HEK293 (cell line): ENCODE results near the gene PCBD1.
A peak's percentile ranks its signal among the peaks of the same experiment; 100 is the strongest.

ENCODE experiments used
- EGR2 ChIP-seq: fragments of 450-650 bp; formaldehyde crosslinking; IDR thresholded peaks from 2 replicates; pipeline ENCODE4 v1.5.1; 2016; ENCODE audit warnings: low read depth, missing biosample characterization, missing genetic modification characterization
- GLIS1 ChIP-seq: fragments of 450-650 bp; formaldehyde crosslinking; IDR thresholded peaks from 2 replicates; pipeline ENCODE4 v1.5.1; 2016; ENCODE audit warnings: missing biosample characterization, missing genetic modification characterization
- KLF16 ChIP-seq: fragments of 450-650 bp; formaldehyde crosslinking; IDR thresholded peaks from 2 replicates; pipeline ENCODE4 v1.5.1; 2017; ENCODE audit warnings: missing biosample characterization, missing genetic modification characterization
- KLF7 ChIP-seq: fragments of 450-650 bp; formaldehyde crosslinking; IDR thresholded peaks from 2 replicates; pipeline ENCODE4 v1.5.1; 2016; ENCODE audit warnings: missing biosample characterization, missing genetic modification characterization, borderline replicate concordance
- OSR2 ChIP-seq: fragments of 450-650 bp; formaldehyde crosslinking; IDR thresholded peaks from 2 replicates; pipeline ENCODE4 v1.5.1; 2016; ENCODE audit warnings: missing biosample characterization, missing genetic modification characterization
- WT1 ChIP-seq: fragments of 450-650 bp; formaldehyde crosslinking; IDR thresholded peaks from 2 replicates; pipeline ENCODE4 v1.5.1; 2016; ENCODE audit warnings: missing biosample characterization, missing genetic modification characterization
- ZIC2 ChIP-seq: fragments of 450-650 bp; formaldehyde crosslinking; IDR thresholded peaks from 2 replicates; pipeline ENCODE4 v1.5.1; 2016; ENCODE audit warnings: missing biosample characterization, missing genetic modification characterization
- ZNF146 ChIP-seq: fragments of 450-650 bp; formaldehyde crosslinking; IDR thresholded peaks from 2 replicates; pipeline ENCODE4 v1.5.1; 2016; ENCODE audit warnings: missing biosample characterization, missing genetic modification characterization
- ZNF155 ChIP-seq: fragments of 450-650 bp; formaldehyde crosslinking; IDR thresholded peaks from 2 replicates; pipeline ENCODE4 v1.5.1; 2016; ENCODE audit warnings: missing biosample characterization, missing genetic modification characterization
- ZNF157 ChIP-seq: fragments of 450-650 bp; formaldehyde crosslinking; IDR thresholded peaks from 2 replicates; pipeline ENCODE4 v1.5.1; 2016; ENCODE audit warnings: missing biosample characterization, missing genetic modification characterization
- ZNF175 ChIP-seq: fragments of 450-650 bp; formaldehyde crosslinking; IDR thresholded peaks from 2 replicates; pipeline ENCODE4 v1.5.1; 2016; ENCODE audit warnings: missing biosample characterization, missing genetic modification characterization
- ZNF24 ChIP-seq: fragments of 450-650 bp; formaldehyde crosslinking; IDR thresholded peaks from 2 replicates; pipeline ENCODE4 v1.5.1; 2016; ENCODE audit warnings: missing biosample characterization, missing genetic modification characterization
- ZNF335 ChIP-seq: fragments of 450-650 bp; formaldehyde crosslinking; conservative IDR thresholded peaks from 2 replicates; pipeline ENCODE4 v1.5.1; 2016; ENCODE audit warnings: missing biosample characterization, missing genetic modification characterization
- ZNF423 ChIP-seq: fragments of 450-650 bp; formaldehyde crosslinking; IDR thresholded peaks from 2 replicates; pipeline ENCODE4 v1.5.1; 2016; ENCODE audit warnings: missing biosample characterization, missing genetic modification characterization
- ZNF600 ChIP-seq: fragments of 450-650 bp; formaldehyde crosslinking; IDR thresholded peaks from 2 replicates; pipeline ENCODE4 v1.5.1; 2016; ENCODE audit warnings: missing biosample characterization, missing genetic modification characterization
- ZNF610 ChIP-seq: fragments of 450-650 bp; formaldehyde crosslinking; IDR thresholded peaks from 2 replicates; pipeline ENCODE4 v1.5.1; 2016; ENCODE audit warnings: missing biosample characterization, missing genetic modification characterization, borderline replicate concordance
- ZNF624 ChIP-seq: fragments of 450-650 bp; formaldehyde crosslinking; IDR thresholded peaks from 2 replicates; pipeline ENCODE4 v1.5.1; 2017; ENCODE audit warnings: missing biosample characterization, missing genetic modification characterization
- ZNF701 ChIP-seq: fragments of 450-650 bp; formaldehyde crosslinking; IDR thresholded peaks from 2 replicates; pipeline ENCODE4 v1.5.1; 2016; ENCODE audit warnings: missing biosample characterization, missing genetic modification characterization
- ZNF707 ChIP-seq: fragments of 450-650 bp; formaldehyde crosslinking; IDR thresholded peaks from 2 replicates; pipeline ENCODE4 v1.5.1; 2016; ENCODE audit warnings: missing biosample characterization, missing genetic modification characterization
- ZNF76 ChIP-seq: fragments of 450-650 bp; formaldehyde crosslinking; IDR thresholded peaks from 2 replicates; pipeline ENCODE4; 2016; ENCODE audit warnings: low read depth, missing biosample characterization, missing genetic modification characterization, borderline replicate concordance
- ZNF768 ChIP-seq: fragments of 450-650 bp; formaldehyde crosslinking; IDR thresholded peaks from 2 replicates; pipeline ENCODE4 v1.5.1; 2018; ENCODE audit warnings: missing biosample characterization, mild to moderate bottlenecking, missing genetic modification characterization
- ZXDB ChIP-seq: fragments of 450-650 bp; formaldehyde crosslinking; IDR thresholded peaks from 2 replicates; pipeline ENCODE4 v1.5.1; 2016; ENCODE audit warnings: missing biosample characterization, missing genetic modification characterization
- TF ChIP-seq, protein P1 (sequence below): fragments of 450-650 bp; formaldehyde crosslinking; IDR thresholded peaks from 2 replicates; pipeline ENCODE4 v1.5.1; 2016; ENCODE audit warnings: missing biosample characterization, missing genetic modification characterization
- TF ChIP-seq, protein P2 (sequence below): IDR thresholded peaks from 2 replicates; pipeline ENCODE4 v1.6.1; 2011; ENCODE audit warnings: mild to moderate bottlenecking, low read depth, low read length, borderline replicate concordance
- TF ChIP-seq, protein P3 (sequence below): fragments of 450-650 bp; formaldehyde crosslinking; IDR thresholded peaks from 2 replicates; pipeline ENCODE4 v1.5.1; 2016; ENCODE audit warnings: missing biosample characterization, missing genetic modification characterization
- TF ChIP-seq, protein P4 (sequence below): fragments of 450-650 bp; formaldehyde crosslinking; IDR thresholded peaks from 2 replicates; pipeline ENCODE4 v1.5.1; 2017; ENCODE audit warnings: missing biosample characterization, missing genetic modification characterization

PCBD1 gene

DNA sequence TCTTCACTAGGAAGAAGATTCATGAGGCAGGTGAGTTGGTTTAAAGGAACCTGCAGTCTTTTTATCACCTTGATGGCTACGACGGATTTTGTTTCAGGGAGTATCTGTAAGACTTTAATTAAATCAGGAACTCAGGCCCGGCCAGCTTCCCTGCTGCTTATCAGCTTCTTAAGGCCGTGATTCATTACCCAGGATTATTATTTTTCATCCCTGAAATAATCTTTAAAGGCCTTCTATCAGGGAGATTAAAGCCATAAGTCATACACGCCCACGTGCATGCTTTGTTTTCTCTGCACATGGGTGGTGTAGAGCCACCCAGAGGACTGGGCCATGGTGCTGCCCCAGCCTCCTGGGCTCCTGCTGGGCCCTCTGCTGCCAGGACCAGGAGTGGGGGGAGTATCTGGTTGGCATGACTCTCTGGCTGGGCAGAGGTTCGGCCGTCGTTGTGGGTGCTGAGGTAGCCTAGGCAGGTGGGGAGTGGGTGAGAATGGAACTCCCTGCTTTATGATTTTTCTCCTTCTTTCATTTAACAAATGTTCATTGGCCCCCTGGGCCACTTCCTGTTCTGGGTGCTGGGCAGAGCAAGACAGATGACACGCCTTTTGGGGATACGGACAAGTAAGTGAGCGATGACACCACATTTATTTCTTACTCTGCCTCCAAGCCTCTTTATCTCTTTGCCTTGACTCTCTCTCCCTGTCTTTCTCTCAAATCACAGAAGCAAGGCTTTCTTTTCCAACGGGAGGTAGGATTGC lies 39.0 kb upstream of the PCBD1 start (continued):
- TF ChIP-seq, protein P1, sequence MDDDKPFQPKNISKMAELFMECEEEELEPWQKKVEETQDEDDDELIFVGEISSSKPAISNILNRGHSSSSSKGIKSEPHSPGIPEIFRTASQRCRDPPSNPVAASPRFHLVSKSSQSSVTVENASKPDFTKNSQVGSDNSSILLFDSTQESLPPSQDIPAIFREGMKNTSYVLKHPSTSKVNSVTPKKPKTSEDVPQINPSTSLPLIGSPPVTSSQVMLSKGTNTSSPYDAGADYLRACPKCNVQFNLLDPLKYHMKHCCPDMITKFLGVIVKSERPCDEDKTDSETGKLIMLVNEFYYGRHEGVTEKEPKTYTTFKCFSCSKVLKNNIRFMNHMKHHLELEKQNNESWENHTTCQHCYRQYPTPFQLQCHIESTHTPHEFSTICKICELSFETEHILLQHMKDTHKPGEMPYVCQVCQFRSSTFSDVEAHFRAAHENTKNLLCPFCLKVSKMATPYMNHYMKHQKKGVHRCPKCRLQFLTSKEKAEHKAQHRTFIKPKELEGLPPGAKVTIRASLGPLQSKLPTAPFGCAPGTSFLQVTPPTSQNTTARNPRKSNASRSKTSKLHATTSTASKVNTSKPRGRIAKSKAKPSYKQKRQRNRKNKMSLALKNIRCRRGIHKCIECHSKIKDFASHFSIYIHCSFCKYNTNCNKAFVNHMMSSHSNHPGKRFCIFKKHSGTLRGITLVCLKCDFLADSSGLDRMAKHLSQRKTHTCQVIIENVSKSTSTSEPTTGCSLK (tag by site-specific recombination), result no peak
- peak; percentile 48; the same call in 1 of the 2 replicates for TF ChIP-seq OSR2
- no peak for TF ChIP-seq KLF7 (tag by site-specific recombination)
- TF ChIP-seq ZNF600 (tag by site-specific recombination), result no peak; the same call in 1 of the 2 replicates
- TF ChIP-seq ZNF24 (tag by site-specific recombination), result 0 out of 2 replicates have a peak, but pooled peaks have one; percentile 19
- no peak for TF ChIP-seq ZNF610
- TF ChIP-seq, protein P2, sequence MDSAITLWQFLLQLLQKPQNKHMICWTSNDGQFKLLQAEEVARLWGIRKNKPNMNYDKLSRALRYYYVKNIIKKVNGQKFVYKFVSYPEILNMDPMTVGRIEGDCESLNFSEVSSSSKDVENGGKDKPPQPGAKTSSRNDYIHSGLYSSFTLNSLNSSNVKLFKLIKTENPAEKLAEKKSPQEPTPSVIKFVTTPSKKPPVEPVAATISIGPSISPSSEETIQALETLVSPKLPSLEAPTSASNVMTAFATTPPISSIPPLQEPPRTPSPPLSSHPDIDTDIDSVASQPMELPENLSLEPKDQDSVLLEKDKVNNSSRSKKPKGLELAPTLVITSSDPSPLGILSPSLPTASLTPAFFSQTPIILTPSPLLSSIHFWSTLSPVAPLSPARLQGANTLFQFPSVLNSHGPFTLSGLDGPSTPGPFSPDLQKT, result no peak
- 0 out of 2 replicates have a peak, but pooled peaks have one; percentile 38 for TF ChIP-seq KLF16 (tag by site-specific recombination)
- no peak for TF ChIP-seq ZNF768
- peak; percentile 87 for TF ChIP-seq ZIC2 (tag by site-specific recombination)
- TF ChIP-seq ZNF335, result no peak
- TF ChIP-seq ZNF423 (tag by site-specific recombination), result peak; percentile 79; the same call in 1 of the 2 replicates
- TF ChIP-seq ZNF76 (tag by site-specific recombination), result no peak
- no peak for TF ChIP-seq ZNF175
- TF ChIP-seq ZNF155, result no peak
- peak; percentile 58 for TF ChIP-seq WT1 (tag by site-specific recombination)
- TF ChIP-seq GLIS1 (tag by site-specific recombination), result peak; percentile 16; the same call in 1 of the 2 replicates
- TF ChIP-seq, protein P3, sequence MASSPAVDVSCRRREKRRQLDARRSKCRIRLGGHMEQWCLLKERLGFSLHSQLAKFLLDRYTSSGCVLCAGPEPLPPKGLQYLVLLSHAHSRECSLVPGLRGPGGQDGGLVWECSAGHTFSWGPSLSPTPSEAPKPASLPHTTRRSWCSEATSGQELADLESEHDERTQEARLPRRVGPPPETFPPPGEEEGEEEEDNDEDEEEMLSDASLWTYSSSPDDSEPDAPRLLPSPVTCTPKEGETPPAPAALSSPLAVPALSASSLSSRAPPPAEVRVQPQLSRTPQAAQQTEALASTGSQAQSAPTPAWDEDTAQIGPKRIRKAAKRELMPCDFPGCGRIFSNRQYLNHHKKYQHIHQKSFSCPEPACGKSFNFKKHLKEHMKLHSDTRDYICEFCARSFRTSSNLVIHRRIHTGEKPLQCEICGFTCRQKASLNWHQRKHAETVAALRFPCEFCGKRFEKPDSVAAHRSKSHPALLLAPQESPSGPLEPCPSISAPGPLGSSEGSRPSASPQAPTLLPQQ, result peak; percentile 30; the same call in 1 of the 2 replicates
- TF ChIP-seq, protein P4, sequence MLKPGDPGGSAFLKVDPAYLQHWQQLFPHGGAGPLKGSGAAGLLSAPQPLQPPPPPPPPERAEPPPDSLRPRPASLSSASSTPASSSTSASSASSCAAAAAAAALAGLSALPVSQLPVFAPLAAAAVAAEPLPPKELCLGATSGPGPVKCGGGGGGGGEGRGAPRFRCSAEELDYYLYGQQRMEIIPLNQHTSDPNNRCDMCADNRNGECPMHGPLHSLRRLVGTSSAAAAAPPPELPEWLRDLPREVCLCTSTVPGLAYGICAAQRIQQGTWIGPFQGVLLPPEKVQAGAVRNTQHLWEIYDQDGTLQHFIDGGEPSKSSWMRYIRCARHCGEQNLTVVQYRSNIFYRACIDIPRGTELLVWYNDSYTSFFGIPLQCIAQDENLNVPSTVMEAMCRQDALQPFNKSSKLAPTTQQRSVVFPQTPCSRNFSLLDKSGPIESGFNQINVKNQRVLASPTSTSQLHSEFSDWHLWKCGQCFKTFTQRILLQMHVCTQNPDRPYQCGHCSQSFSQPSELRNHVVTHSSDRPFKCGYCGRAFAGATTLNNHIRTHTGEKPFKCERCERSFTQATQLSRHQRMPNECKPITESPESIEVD (tag by site-specific recombination), result peak; percentile 67
- TF ChIP-seq ZNF157 (tag by site-specific recombination), result no peak
- peak; percentile 48; the same call in 1 of the 2 replicates for TF ChIP-seq ZXDB (tag by site-specific recombination)
- peak; percentile 56; the same call in 1 of the 2 replicates for TF ChIP-seq ZNF707 (tag by site-specific recombination)
- TF ChIP-seq EGR2 (tag by site-specific recombination), result peak; percentile 80
- no peak for TF ChIP-seq ZNF146 (tag by site-specific recombination)
- no peak for TF ChIP-seq ZNF624 (tag by site-specific recombination)
- no peak for TF ChIP-seq ZNF701 (tag by site-specific recombination)
